WTC11 (cell line): ENCODE measurements around the gene GNPNAT1. TPM values are rescaled to one million over a fixed set of nuclear protein-coding genes. Genes with fewer than 3 reads are reported as not detected.

Source experiments
- total RNA-seq: library from RNA; stranded (reverse); gene quantifications from 3 replicates; pipeline ENCODE4 v1.2.3, GENCODE V29; 2021

The GNPNAT1 gene
- total RNA-seq, 1 experiment from 2014 or later: 43.5 TPM

Other genes with a start within 250 kb of the GNPNAT1 start
- gene TXNDC16, start 239.1 kb downstream of the GNPNAT1 start, total RNA-seq: 10.9 to 11.4 TPM (median 11.3 TPM) in 3 replicates
- gene GPR137C, start 238.8 kb downstream of the GNPNAT1 start, total RNA-seq: 2.7 to 4.1 TPM (median 4.0 TPM) in 3 replicates
- gene ERO1A, start 96.0 kb downstream of the GNPNAT1 start, total RNA-seq: 44.6 to 58.8 TPM (median 57.8 TPM) in 3 replicates
- gene PSMC6, start 84.4 kb downstream of the GNPNAT1 start, total RNA-seq: 74.7 to 96.4 TPM (median 89.1 TPM) in 3 replicates
- 21.1 to 22.8 TPM (median 21.4 TPM) in 3 replicates for gene STYX, start 61.4 kb downstream of the GNPNAT1 start, total RNA-seq
- gene FERMT2, start 159.4 kb upstream of the GNPNAT1 start, total RNA-seq: 87.8 to 97.7 TPM (median 92.8 TPM) in 3 replicates